CD14-positive monocyte (primary cell): ENCODE results near the gene ZNF362. TPM values are rescaled to one million over a fixed set of nuclear protein-coding genes. Genes with fewer than 3 reads are reported as not detected.
A peak's percentile ranks its signal among the peaks of the same experiment; 100 is the strongest.

Source experiments
- DNase-seq, 3 donors: peaks; one replicate each; pipeline ENCODE4 v3.0.0-alpha.2; 2011 to 2022
- H2AFZ ChIP-seq: 2 replicates; pipeline ENCODE4 v1.6.0; 2012; ENCODE audit warnings: mild to moderate bottlenecking, low read depth, low read length, inconsistent platforms; ENCODE audit not compliant: insufficient read depth, poor library complexity, severe bottlenecking
- H3K27ac ChIP-seq, 2 donors: 1 replicate in 1 of 2; 2 replicates in 1 of 2; pipeline ENCODE4 v1.5.1; 2012 to 2013; ENCODE audit warnings: low read length in 2 of 2, control low read depth in 1 of 2, inconsistent platforms in 1 of 2, low read depth in 1 of 2, mild to moderate bottlenecking in 1 of 2
- H3K27me3 ChIP-seq, 2 donors: one replicate each; pipeline versions ENCODE4 v1.6.0 to v1.6.1; 2011 to 2013; ENCODE audit warnings: low read length in 2 of 2; ENCODE audit not compliant: control insufficient read depth in 2 of 2, insufficient read depth in 2 of 2
- H3K36me3 ChIP-seq, 2 donors: replicated peaks in 1 of 2; 1 replicate in 1 of 2; 2 replicates in 1 of 2; pipeline versions ENCODE4 v1.5.1 to v1.6.1; 2012 to 2013; ENCODE audit warnings: low read length in 2 of 2, control low read depth in 1 of 2, inconsistent platforms in 1 of 2, mild to moderate bottlenecking in 1 of 2; ENCODE audit not compliant: insufficient read depth in 2 of 2, control insufficient read depth in 1 of 2
- H3K4me1 ChIP-seq, 2 donors: 1 replicate in 1 of 2; 2 replicates in 1 of 2; pipeline versions ENCODE4 v1.5.1 to v1.6.1; 2012 to 2013; ENCODE audit warnings: low read length in 2 of 2, control low read depth in 1 of 2, inconsistent platforms in 1 of 2, mild to moderate bottlenecking in 1 of 2, moderate library complexity in 1 of 2; ENCODE audit not compliant: insufficient read depth in 2 of 2, control insufficient read depth in 1 of 2
- H3K4me2 ChIP-seq: replicated peaks from 2 replicates; pipeline ENCODE3; 2012; ENCODE audit warnings: low read length, moderate library complexity, mild to moderate bottlenecking; ENCODE audit not compliant: poor library complexity, severe bottlenecking; ENCODE audit errors: extremely low read depth
- H3K4me3 ChIP-seq, 3 experiments: fragments of 200-600 bp in 1 of 3; sonication (generic) in 1 of 3; replicated peaks in 1 of 3; 1 replicate in 2 of 3; 2 replicates in 1 of 3; pipeline ENCODE4 v1.5.1; 2011 to 2013; ENCODE audit warnings: low read length in 3 of 3, mild to moderate bottlenecking in 3 of 3, control low read depth in 2 of 3, low read depth in 2 of 3, inconsistent platforms in 1 of 3, moderate library complexity in 1 of 3
- H3K79me2 ChIP-seq: 2 replicates; pipeline ENCODE4 v1.6.0; 2012; ENCODE audit warnings: mild to moderate bottlenecking, control low read depth, inconsistent platforms, low read length, moderate library complexity; ENCODE audit not compliant: insufficient read depth
- H3K9ac ChIP-seq: 2 replicates; pipeline ENCODE4 v1.6.0; 2017; ENCODE audit warnings: low read length, mild to moderate bottlenecking; ENCODE audit not compliant: insufficient read depth, poor library complexity, severe bottlenecking
- H3K9me3 ChIP-seq, 2 donors: replicated peaks in 1 of 2; 1 replicate in 1 of 2; 2 replicates in 1 of 2; pipeline versions ENCODE4 v1.5.1 to v1.6.1; 2012 to 2013; ENCODE audit warnings: low read length in 2 of 2, control low read depth in 1 of 2; ENCODE audit not compliant: control insufficient read depth in 1 of 2, insufficient read depth in 1 of 2
- H4K20me1 ChIP-seq: 2 replicates; pipeline ENCODE4 v1.6.0; 2012; ENCODE audit warnings: mild to moderate bottlenecking, low read length, control low read depth, moderate library complexity; ENCODE audit not compliant: insufficient read depth
- H3K27ac Mint-ChIP-seq, 7 donors: one replicate each; pipeline ENCODE4 v1.8.0; 2020; ENCODE audit warnings: mild to moderate bottlenecking in 7 of 7, mixed read lengths in 7 of 7, moderate library complexity in 6 of 7, inconsistent platforms in 2 of 7
- H3K27me3 Mint-ChIP-seq, 3 donors: one replicate each; pipeline ENCODE4 v1.8.0; 2021 to 2022; ENCODE audit warnings: low read depth in 3 of 3, mild to moderate bottlenecking in 3 of 3, mixed read lengths in 3 of 3, moderate library complexity in 3 of 3, inconsistent platforms in 1 of 3
- H3K36me3 Mint-ChIP-seq, 2 donors: one replicate each; pipeline ENCODE4 v1.8.0; 2020; ENCODE audit warnings: mixed read lengths in 2 of 2, inconsistent platforms in 1 of 2, mild to moderate bottlenecking in 1 of 2
- H3K4me1 Mint-ChIP-seq: one replicate; pipeline ENCODE4 v1.8.0; 2020; ENCODE audit warnings: mild to moderate bottlenecking, mixed read lengths
- H3K4me3 Mint-ChIP-seq, 2 donors: one replicate each; pipeline ENCODE4 v1.8.0; 2020; ENCODE audit warnings: mild to moderate bottlenecking in 2 of 2, mixed read lengths in 2 of 2, moderate library complexity in 1 of 2
- H3K9me3 Mint-ChIP-seq, 7 donors: one replicate each; pipeline ENCODE4 v1.8.0; 2020 to 2022; ENCODE audit warnings: mixed read lengths in 7 of 7, mild to moderate bottlenecking in 6 of 7, moderate library complexity in 6 of 7, inconsistent platforms in 2 of 7
- CTCF ChIP-seq: fragments of 200-600 bp; IDR thresholded peaks from one replicate; pipeline ENCODE4 v1.8.0; 2022; ENCODE audit warnings: antibody characterized with exemption, mild to moderate bottlenecking
- WGBS: methylation state at CpG from one replicate; pipeline ENCODE4 v1.1.5; 2013; ENCODE audit warnings: missing lambda C conversion rate; ENCODE audit not compliant: insufficient coverage; 5-methylcytosine and 5-hydroxymethylcytosine counted together
- intact Hi-C, 2 donors: fragments of 100-400 bp; cut with micrococcal nuclease; formaldehyde crosslinking; loops; one replicate each; pipeline versions ENCODE4 v1.15.0 to v1.15.1; 2023
- polyA plus RNA-seq, 3 donors: library from polyadenylated mRNA; depleted of rRNA in 1 of 3; unstranded in 2 of 3; stranded (reverse) in 1 of 3; fragments of 300-500 nt in 2 of 3; fragments of >200 nt in 1 of 3; fragmentation: Illumina TruSeq in 2 of 3; gene quantifications; 1 replicate in 2 of 3; 2 replicates in 1 of 3; pipeline ENCODE4 v1.2.3, GENCODE V29; 2012 to 2021

The ZNF362 gene
- polyA plus RNA-seq, 3 donors: 11.4 to 18.9 (median 13.5) TPM

GRCh38 chr1:33260439-33260838 lies 4.1 kb downstream of the ZNF362 start:
- Mint-ChIP-seq H3K27me3 (no peaks in the 10 kb centered on the region), H3K9me3 (no peaks in the 10 kb centered on the region), H3K4me1 (peaks cover 36% of the 10 kb centered on the region), H3K27ac (peak overlapping the region in 1 of 7 donors; percentile 26), H3K36me3 (peaks cover 6 to 15% of the 10 kb centered on the region in 2 donors), H3K4me3 (no peak overlapping the region)
- Histone ChIP-seq H3K4me3 (no peak overlapping the region), H3K36me3 (peaks cover 6 to 7% of the 10 kb centered on the region in 2 donors), H3K4me2 (no peak overlapping the region), H3K27ac (no peak overlapping the region), H3K9ac (no peak overlapping the region), H2AFZ (no peak overlapping the region), H3K9me3 (no peaks in the 10 kb centered on the region), H3K27me3 (no peaks in the 10 kb centered on the region), H3K79me2 (peaks cover 85% of the 10 kb centered on the region), H3K4me1 (peaks cover 17 to 20% of the 10 kb centered on the region in 2 donors), H4K20me1 (peaks cover 79% of the 10 kb centered on the region)
- no peak for DNase-seq
- TF ChIP-seq CTCF: no peak
- intact Hi-C loops: no loop called here
- no CpG with 5 or more reads among the region's 5 CpGs for WGBS

GRCh38 chr1:33261344-33261743 lies 5.1 kb downstream of the ZNF362 start:
- WGBS: 90% methylated on average over 5 of the region's 7 CpGs
- H3K4me2 ChIP-seq: no peak overlapping the region

More at GRCh38 chr1:33261344-33261743, 5.1 kb downstream of the ZNF362 start:
- peak overlapping the region in 1 of 7 donors; percentile 76 for H3K27ac Mint-ChIP-seq
- Histone ChIP-seq H3K4me3 (no peak overlapping the region), H3K79me2 (peaks cover 89% of the 10 kb centered on the region), H3K9me3 (no peaks in the 10 kb centered on the region), H3K27ac (no peak overlapping the region), H3K9ac (no peak overlapping the region), H3K4me1 (peaks cover 15 to 16% of the 10 kb centered on the region in 2 donors), H3K27me3 (no peaks in the 10 kb centered on the region), H4K20me1 (peaks cover 88% of the 10 kb centered on the region), H3K36me3 (peaks cover 6 to 14% of the 10 kb centered on the region in 2 donors), H2AFZ (no peak overlapping the region)
- DNase-seq: no peak
- intact Hi-C loops: no loop called here
- H3K27me3 Mint-ChIP-seq: no peaks in the 10 kb centered on the region
- H3K4me1 Mint-ChIP-seq: peaks cover 35% of the 10 kb centered on the region
- peaks cover 6 to 22% of the 10 kb centered on the region in 2 donors for H3K36me3 Mint-ChIP-seq
- H3K9me3 Mint-ChIP-seq: no peaks in the 10 kb centered on the region
- no peak for TF ChIP-seq CTCF
- no peak overlapping the region for H3K4me3 Mint-ChIP-seq
